ENCODE results near the gene TSR3. TPM values are rescaled to one million over a fixed set of nuclear protein-coding genes. Genes with fewer than 3 reads are reported as not detected.

The TSR3 gene
- total RNA-seq, 2 donors from 2014 or later = 39.6 to 74.4 TPM

DNA sequence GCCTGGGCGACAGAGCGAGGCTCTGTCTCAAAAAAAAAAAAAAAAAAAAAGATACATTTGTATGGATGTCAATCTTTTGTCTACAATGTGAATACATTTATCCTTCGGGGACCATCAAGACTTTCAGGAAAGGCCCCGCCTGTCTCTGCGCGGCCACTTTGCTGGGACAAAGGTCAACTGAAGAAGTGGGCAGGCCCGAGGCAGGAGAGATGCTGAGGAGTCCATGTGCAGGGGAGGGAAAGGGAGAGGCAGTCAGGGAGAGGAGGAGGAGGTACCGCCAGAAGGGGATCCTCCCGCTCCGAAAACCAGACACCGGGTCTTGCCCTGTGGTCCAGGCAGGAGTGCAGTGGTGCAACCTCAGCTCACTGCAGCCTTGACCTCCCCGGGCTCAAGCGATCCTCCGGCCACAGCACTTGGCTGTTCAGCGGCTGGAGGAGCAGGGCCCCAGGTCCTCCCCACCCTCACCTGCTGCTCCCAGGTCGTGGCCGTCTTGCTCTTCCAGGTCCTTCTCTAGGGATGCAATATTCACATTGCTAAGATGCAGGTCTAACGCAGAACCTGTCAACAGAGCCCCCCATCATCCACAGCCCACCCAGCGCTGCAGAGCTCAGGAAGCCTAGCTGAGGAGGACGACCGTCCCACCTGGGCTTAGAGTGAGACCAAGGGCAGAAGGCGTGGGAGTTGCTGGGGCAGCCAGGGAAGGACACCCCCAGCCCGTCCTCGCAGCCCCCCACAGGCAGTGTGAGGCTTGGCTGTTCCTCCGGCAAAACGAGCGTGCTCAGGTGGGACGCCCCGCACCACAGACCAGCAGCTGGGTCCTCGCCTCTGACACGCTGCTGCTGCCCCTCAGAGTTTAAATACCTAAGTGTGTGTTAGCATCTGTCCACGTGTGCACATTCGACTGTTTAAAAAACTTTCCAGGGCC is 19.6 kb upstream of the TSR3 start:
- Histone ChIP-seq H3K4me3 (no peak overlapping the region), H3K9me3 (no peaks in the 10 kb centered on the region), H3K27me3 (no peaks in the 10 kb centered on the region), H3K36me3 (no peaks in the 10 kb centered on the region), H3K27ac (no peak overlapping the region), H3K4me1 (no peaks in the 10 kb centered on the region), H3K9ac (ENCODE audit: low read depth in 2 of 2, low read length in 2 of 2) (no peak overlapping the region)
- TF ChIP-seq, protein P1, sequence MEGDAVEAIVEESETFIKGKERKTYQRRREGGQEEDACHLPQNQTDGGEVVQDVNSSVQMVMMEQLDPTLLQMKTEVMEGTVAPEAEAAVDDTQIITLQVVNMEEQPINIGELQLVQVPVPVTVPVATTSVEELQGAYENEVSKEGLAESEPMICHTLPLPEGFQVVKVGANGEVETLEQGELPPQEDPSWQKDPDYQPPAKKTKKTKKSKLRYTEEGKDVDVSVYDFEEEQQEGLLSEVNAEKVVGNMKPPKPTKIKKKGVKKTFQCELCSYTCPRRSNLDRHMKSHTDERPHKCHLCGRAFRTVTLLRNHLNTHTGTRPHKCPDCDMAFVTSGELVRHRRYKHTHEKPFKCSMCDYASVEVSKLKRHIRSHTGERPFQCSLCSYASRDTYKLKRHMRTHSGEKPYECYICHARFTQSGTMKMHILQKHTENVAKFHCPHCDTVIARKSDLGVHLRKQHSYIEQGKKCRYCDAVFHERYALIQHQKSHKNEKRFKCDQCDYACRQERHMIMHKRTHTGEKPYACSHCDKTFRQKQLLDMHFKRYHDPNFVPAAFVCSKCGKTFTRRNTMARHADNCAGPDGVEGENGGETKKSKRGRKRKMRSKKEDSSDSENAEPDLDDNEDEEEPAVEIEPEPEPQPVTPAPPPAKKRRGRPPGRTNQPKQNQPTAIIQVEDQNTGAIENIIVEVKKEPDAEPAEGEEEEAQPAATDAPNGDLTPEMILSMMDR (IDR thresholded peaks at IDR 0.05) = no peak
- no peak for DNase-seq
- intact Hi-C loops (cut with DNase I) = no loop called here

DNA sequence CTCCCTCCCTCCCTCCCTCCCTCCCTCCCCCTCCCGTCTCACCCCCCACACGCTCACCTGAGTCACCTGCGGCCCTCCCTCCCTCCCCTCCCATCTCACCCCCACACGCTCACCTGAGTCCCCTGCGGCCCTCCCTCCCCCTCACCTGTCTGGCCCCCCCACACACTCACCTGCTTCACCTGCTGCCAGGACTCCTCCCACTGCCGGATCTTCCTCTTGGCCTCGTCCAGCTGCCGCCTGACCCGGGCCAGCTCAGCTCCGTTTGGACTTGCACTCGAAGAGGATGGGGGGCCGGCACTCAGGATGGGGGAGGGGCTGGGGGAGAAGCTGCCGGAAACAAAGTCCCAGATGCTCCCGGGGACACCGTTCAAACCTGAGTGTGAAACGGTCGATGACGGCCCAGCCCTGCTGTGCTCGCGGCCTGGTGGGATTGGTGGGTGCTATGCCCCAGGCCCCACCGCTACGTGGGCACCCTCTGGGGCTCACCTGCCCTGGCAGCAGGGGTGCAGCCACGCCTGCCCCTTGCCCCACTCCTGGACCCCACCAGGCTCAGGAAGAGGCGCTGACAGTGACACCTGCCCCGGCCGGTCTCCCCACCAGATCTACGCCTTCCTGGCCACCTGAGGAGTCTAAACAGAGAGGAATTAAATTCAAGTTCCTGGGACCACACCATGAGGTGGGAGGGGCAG is 16.0 kb upstream of the TSR3 start:
- TF ChIP-seq, protein P1 (IDR thresholded peaks at IDR 0.05) = no peak
- no peak overlapping the region for H3K9ac ChIP-seq (ENCODE audit: low read depth in 2 of 2, low read length in 2 of 2)
- H3K4me3 ChIP-seq = no peak overlapping the region
- H3K27me3 ChIP-seq = no peaks in the 10 kb centered on the region
- H3K27ac ChIP-seq = no peak overlapping the region
- intact Hi-C loops (cut with DNase I) = no loop called here
- no peaks in the 10 kb centered on the region for H3K9me3 ChIP-seq
- H3K36me3 ChIP-seq = peaks cover 2% of the 10 kb centered on the region
- DNase-seq = no peak
- no peaks in the 10 kb centered on the region for H3K4me1 ChIP-seq

GRCh38 chr16:1366712-1367299 is 15.1 kb upstream of the TSR3 start:
- Histone ChIP-seq H3K36me3 (peaks cover 4% of the 10 kb centered on the region), H3K4me3 (no peak overlapping the region), H3K9ac (ENCODE audit: low read depth in 2 of 2, low read length in 2 of 2) (no peak overlapping the region), H3K9me3 (no peaks in the 10 kb centered on the region), H3K27me3 (no peaks in the 10 kb centered on the region), H3K4me1 (no peaks in the 10 kb centered on the region), H3K27ac (no peak overlapping the region)
- DNase-seq = no peak
- intact Hi-C loops (cut with DNase I) = no loop called here
- TF ChIP-seq, protein P1 (IDR thresholded peaks at IDR 0.05) = no peak

GRCh38 chr16:1366060-1366711 is 14.5 kb upstream of the TSR3 start:
- H3K27me3 ChIP-seq = no peaks in the 10 kb centered on the region
- H3K4me3 ChIP-seq = no peak overlapping the region
- H3K36me3 ChIP-seq = peaks cover 4% of the 10 kb centered on the region
- no peak overlapping the region for H3K27ac ChIP-seq
- intact Hi-C loops (cut with DNase I) = no loop called here
- no peaks in the 10 kb centered on the region for H3K4me1 ChIP-seq
- H3K9me3 ChIP-seq = no peaks in the 10 kb centered on the region
- no peak overlapping the region for H3K9ac ChIP-seq (ENCODE audit: low read depth in 2 of 2, low read length in 2 of 2)
- DNase-seq = no peak
- TF ChIP-seq, protein P1 (IDR thresholded peaks at IDR 0.05) = no peak

DNA sequence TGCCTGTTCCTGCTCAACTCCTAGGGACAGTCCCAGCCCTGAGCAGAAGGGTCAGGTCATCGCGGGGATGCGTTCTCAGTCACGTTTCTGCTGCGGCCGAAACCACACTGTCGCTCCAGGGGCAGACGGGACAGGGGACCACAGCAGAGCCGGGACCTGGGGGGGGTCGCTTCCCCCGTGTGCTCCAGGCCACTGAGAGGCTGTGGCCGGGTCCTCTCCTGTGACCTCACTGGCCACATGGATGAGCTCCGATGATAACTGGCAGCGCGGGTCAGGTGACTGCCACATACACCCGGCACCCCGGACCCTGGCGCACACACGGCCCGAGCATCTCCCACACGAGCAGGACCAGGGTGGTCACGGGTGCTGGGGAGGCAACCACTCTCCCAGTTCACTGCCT is 12.8 kb upstream of the TSR3 start:
- no peak for DNase-seq
- H3K27ac ChIP-seq = no peak overlapping the region
- no peaks in the 10 kb centered on the region for H3K9me3 ChIP-seq
- no peak overlapping the region for H3K4me3 ChIP-seq
- no peak overlapping the region for H3K9ac ChIP-seq (ENCODE audit: low read depth in 2 of 2, low read length in 2 of 2)
- H3K4me1 ChIP-seq = no peaks in the 10 kb centered on the region
- intact Hi-C loops (cut with DNase I) = no loop called here
- no peaks in the 10 kb centered on the region for H3K27me3 ChIP-seq
- H3K36me3 ChIP-seq = peaks cover 4% of the 10 kb centered on the region
- TF ChIP-seq, protein P1 (IDR thresholded peaks at IDR 0.05) = no peak
